ENCODE data around the gene MYMK.

MYMK gene

GRCh38 chr9:133521122-133522072 lies 3.4 kb downstream of the MYMK start:
- no peak overlapping the region for H3K27ac Mint-ChIP-seq
- no peaks in the 10 kb centered on the region for H3K9me3 Mint-ChIP-seq
- H3K27me3 Mint-ChIP-seq (ENCODE audit: low read depth, poor library complexity) = peaks cover 6% of the 10 kb centered on the region
- H3K36me3 Mint-ChIP-seq (ENCODE audit: low read depth) = no peaks in the 10 kb centered on the region
- DNase-seq = no peak
- H3K4me3 Mint-ChIP-seq = no peak overlapping the region
- peaks cover 77% of the 10 kb centered on the region for H3K4me1 Mint-ChIP-seq
- TF ChIP-seq CTCF (IDR thresholded peaks at IDR 0.05) = no peak

- Mint-ChIP-seq H3K27me3 (ENCODE audit: low read depth, poor library complexity) (peaks cover 3% of the 10 kb centered on the region), H3K4me3 (no peak overlapping the region), H3K27ac (no peak overlapping the region), H3K9me3 (no peaks in the 10 kb centered on the region), H3K36me3 (ENCODE audit: low read depth) (no peaks in the 10 kb centered on the region), H3K4me1 (peaks cover 77% of the 10 kb centered on the region)
- no peak for DNase-seq
- no peak for TF ChIP-seq CTCF (IDR thresholded peaks at IDR 0.05)
These were observed 4.5 kb downstream of the MYMK start for GRCh38 chr9:133520121-133520835.

- H3K27ac Mint-ChIP-seq = no peak overlapping the region
- H3K27me3 Mint-ChIP-seq (ENCODE audit: low read depth, poor library complexity) = peaks cover 3% of the 10 kb centered on the region
- H3K9me3 Mint-ChIP-seq = no peaks in the 10 kb centered on the region
- no peak for DNase-seq
- no peak for TF ChIP-seq CTCF (IDR thresholded peaks at IDR 0.05)
- H3K36me3 Mint-ChIP-seq (ENCODE audit: low read depth) = no peaks in the 10 kb centered on the region
- peaks cover 77% of the 10 kb centered on the region for H3K4me1 Mint-ChIP-seq
- no peak overlapping the region for H3K4me3 Mint-ChIP-seq
These were observed 5.1 kb downstream of the MYMK start for GRCh38 chr9:133519693-133520092.

GRCh38 chr9:133518706-133519449 lies 5.9 kb downstream of the MYMK start:
- no peak for TF ChIP-seq CTCF (IDR thresholded peaks at IDR 0.05)
- Mint-ChIP-seq H3K36me3 (ENCODE audit: low read depth) (no peaks in the 10 kb centered on the region), H3K27ac (no peak overlapping the region), H3K9me3 (no peaks in the 10 kb centered on the region), H3K27me3 (ENCODE audit: low read depth, poor library complexity) (peaks cover 3% of the 10 kb centered on the region), H3K4me1 (peaks cover 74% of the 10 kb centered on the region), H3K4me3 (no peak overlapping the region)
- no peak for DNase-seq

GRCh38 chr9:133518200-133518599 lies 6.6 kb downstream of the MYMK start:
- Mint-ChIP-seq H3K4me1 (peaks cover 74% of the 10 kb centered on the region), H3K27ac (no peak overlapping the region), H3K27me3 (ENCODE audit: low read depth, poor library complexity) (peaks cover 3% of the 10 kb centered on the region), H3K36me3 (ENCODE audit: low read depth) (no peaks in the 10 kb centered on the region), H3K4me3 (no peak overlapping the region), H3K9me3 (no peaks in the 10 kb centered on the region)
- no peak for DNase-seq
- no peak for TF ChIP-seq CTCF (IDR thresholded peaks at IDR 0.05)

Data from nephron progenitor cell (in vitro differentiated cells).